HG03045 (cell line): ENCODE data around the gene CTNNAL1.

Experiments
- ATAC-seq: cut with Tn5 transposase; IDR thresholded peaks from one replicate; pipeline ENCODE4 v1.9.1; 2021; ENCODE audit warnings: mild to moderate bottlenecking, moderate library complexity; ENCODE audit not compliant: unreplicated experiment

Gene CTNNAL1

GRCh38 chr9:109027176-109027575, 13.9 kb upstream of the CTNNAL1 start:
- no peak for ATAC-seq

GRCh38 chr9:109026306-109026705, 13.0 kb upstream of the CTNNAL1 start:
- ATAC-seq: no peak

GRCh38 chr9:109022873-109023272, 9.6 kb upstream of the CTNNAL1 start:
- ATAC-seq: no peak

DNA sequence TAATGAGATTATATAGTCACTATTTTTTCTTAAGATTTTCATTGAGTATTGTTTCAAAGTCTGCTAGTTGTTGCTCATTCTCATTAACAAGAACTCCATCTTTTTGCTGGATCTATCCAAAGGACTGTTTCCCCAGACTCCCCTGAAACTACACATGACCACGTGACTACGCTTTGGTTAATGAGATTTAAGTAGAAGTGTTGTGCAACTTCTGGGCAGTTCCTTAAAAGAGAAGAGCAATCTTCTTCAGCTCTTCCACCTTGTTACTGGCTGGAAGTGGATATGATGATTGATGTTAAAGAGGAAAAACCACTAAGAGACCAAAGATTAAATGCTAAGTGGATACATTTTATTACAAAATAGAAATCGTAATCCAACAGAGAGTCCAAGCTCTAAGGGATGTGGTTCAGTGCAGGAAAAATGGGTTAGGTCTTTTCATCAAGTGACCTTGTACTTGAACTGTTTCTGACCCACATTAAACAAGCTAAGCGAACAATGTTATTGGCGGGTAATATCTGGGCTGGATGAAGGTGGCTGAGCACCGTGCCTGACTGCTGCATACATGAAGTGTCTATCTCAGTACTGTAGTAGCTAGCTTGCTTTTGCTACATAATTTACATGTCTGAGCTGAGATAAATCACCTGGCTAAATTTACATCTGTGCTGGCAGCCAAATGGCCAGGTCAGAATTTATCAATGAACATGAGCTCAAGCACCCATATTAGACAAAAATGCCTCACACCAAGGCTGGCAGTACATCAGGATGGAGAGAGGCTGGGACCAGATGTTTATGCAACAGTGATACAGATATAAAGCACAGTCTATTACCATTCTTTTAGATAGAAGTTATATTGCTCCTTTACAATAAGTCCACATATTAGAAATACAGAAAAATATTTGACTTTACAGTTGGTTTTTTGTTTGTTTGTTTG, 7.5 kb upstream of the CTNNAL1 start:
- no peak for ATAC-seq

GRCh38 chr9:109020113-109020512, 6.8 kb upstream of the CTNNAL1 start:
- no peak for ATAC-seq

- ATAC-seq: no peak
These were observed 6.1 kb upstream of the CTNNAL1 start for GRCh38 chr9:109019420-109019819.

GRCh38 chr9:109017493-109017892, 4.2 kb upstream of the CTNNAL1 start:
- no peak for ATAC-seq

- no peak for ATAC-seq
These were observed 3.8 kb upstream of the CTNNAL1 start for GRCh38 chr9:109017061-109017460.

DNA sequence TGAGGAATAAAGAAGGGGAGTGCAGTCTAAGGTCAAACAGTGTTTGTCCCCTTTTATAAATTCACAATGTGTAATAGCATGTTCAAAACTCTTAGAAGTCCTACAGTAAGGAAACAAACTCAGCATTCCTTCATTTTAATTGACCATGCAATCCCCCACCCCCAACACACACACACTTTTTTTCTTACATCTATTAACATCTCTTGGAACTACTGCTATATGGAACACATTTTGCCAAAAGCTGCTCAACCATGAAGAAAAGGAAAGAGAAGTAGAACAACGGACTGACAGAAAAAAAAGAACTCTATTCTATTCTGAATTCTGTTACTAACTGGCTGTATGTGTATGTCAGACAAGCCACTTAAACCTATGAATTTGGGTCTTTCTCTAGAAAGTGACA, 2.8 kb upstream of the CTNNAL1 start:
- ATAC-seq: no peak

DNA sequence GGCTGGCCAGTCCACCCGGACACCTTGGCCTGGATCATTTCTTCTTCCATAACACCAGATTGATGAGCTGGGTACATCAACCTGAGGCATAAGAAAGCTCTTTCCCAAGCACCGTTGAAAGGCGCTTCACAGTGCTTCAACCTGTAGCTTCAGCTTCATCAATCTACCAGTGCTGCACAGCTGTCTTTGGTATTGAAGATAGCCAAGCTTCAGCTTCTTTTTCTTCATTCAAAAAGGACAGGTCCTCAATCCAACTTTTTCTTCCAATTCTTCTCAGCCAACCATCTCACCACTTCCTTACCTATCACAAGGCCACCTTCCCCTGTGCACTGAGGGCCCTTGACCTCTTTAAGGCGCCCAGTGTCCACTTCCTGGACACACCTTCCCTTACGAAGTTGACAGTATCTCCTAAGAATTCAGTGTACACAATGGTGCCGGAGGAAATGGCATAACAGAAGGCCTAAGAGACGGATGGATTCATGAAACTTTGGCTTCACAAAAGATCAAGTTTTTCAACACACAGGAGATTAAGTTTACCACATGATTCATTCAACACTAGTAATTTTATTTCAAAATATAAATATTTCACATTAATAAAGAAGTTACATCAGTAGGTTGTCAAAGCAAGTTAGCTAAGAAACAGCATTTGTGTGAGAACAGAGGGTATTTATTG, 1.4 kb upstream of the CTNNAL1 start:
- no peak for ATAC-seq

DNA sequence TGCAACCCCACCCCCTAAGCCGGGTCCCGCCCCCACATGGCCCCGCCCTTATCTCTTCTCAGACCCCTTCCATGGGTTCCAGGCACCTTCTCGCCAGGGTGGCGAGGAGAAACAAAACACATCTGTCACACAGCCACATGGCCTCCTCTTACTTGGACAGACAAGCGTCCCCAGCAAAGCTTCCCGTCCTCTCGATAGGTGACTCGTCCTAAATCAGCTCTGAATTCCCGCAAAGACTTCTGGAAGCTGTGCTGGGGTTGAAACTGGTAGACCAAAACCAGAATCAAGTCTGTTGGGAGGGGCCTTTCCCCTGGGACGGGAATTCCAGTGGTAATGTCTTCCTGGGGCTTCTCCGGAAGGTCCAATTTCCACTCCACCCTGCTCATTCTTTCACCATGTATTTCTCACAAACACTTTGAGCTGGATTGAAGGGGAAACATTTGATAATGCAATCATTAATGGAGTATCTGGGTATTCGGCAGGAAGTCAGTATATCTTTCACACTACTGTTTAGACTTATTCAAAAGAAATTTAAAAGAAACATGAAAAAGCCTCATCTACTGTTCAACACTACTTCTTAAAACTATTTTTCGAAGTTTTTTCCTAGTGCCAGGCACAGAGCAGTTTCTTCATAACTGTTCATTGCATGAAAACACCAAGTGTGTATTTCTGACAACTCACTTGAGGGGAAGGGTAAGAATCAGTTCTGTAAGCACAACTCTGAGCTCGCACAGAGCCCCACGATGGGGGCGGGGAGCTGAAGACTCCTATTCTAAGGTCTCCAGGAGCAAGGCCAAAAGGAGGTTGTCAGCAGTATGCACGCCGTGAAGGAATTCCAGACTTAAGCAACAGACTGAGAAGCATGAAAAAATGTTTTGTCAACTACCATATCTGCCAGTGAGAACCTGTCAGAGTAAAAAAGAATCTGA, 644 bp upstream of the CTNNAL1 start:
- ATAC-seq: no peak

GRCh38 chr9:109012009-109012875, 1.1 kb downstream of the CTNNAL1 start:
- peak; percentile 24 for ATAC-seq

DNA sequence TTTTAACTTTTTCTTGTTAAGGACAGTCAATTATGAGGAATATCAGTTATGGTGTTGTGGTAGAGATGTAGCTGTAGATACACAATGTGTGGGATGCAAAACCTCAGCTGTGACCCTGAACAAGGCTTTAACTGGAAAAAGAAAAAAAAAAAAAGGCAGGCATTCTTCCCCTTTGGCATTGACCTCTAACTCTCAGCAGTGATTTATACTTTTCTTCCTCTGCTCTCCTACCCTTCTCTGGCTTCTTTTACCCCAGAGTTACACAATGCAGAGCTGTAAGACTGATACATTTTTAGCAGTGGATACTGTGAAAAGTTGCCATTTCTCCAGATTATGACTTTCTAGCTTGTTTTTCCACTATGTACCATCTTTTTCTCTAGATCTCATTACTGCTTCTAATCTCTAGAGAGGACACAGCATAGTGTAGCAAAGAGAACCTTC, 2.0 kb downstream of the CTNNAL1 start:
- no peak for ATAC-seq

- ATAC-seq: no peak
These were observed 2.6 kb downstream of the CTNNAL1 start for GRCh38 chr9:109010746-109011145.

DNA sequence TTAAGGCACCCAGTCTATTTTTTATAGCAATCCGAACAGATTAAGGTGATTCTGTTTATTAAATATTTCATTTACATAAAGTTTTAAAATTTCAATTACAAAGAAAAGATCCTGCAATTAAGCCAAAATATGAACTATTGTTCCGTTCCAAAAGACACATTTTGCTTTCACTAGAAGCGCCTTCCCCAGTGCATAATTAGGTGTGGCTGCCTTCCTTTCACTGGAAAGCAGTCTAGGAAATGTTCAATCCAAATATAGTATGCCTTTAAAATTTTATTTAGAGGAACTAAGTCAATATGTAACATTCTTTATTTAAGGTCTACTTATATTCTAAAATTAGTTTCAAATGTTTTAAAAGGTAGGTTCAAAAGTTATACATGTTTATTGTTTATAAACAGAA, 7.6 kb downstream of the CTNNAL1 start:
- ATAC-seq: no peak

GRCh38 chr9:109003116-109003515, 10.2 kb downstream of the CTNNAL1 start:
- no peak for ATAC-seq

DNA sequence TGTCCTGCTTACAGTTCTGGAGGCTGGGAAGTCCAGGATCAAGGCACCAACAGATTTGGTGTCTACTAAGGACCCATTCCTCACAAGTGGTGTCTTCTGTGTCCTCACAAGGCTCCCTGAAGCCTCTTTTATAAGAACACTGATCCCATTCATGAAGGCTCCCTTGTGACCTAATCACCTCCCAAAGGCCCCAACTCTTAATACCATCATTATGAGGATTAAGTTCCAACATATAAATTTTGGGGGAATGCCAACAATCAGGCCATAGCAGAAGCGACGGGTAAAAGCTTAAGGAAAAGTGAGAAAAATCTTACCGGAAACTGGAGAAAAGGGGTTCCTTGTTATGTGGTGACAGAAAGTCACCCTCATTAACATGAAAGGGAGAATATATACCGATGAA, 11.2 kb downstream of the CTNNAL1 start:
- no peak for ATAC-seq

GRCh38 chr9:109001275-109001676, 12.0 kb downstream of the CTNNAL1 start:
- ATAC-seq: no peak

DNA sequence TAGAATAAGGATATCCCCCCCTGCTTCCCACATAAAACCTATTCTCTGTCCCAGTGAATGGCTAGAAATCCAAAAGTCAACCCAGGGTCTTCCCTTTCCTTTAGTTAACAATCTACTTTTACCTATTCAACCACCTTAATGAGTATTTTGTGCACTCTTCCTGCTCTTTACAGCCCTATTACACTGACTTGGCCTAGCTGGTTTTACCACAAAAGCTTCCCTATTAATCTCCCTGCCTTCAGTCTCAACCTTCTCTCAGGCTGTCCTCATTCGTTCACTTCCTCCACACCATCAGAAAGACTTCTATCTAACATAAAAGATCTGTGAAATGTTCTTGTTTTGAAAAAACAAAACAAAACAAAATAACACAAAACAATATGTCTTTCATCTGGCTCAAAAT, 16.2 kb downstream of the CTNNAL1 start:
- no peak for ATAC-seq

- ATAC-seq: no peak
These were observed 16.7 kb downstream of the CTNNAL1 start for GRCh38 chr9:108996643-108997042.
